Neural progenitor cell (in vitro differentiated cells): ENCODE measurements around the gene CCDC97.

Source experiments
- CTCF ChIP-seq: fragments of 200-600 bp; sonication (generic); IDR thresholded peaks from 2 replicates; pipeline ENCODE4 v1.5.1; 2017; ENCODE audit warnings: antibody characterized with exemption, mild to moderate bottlenecking
- EZH2 ChIP-seq: fragments of 200-600 bp; sonication (generic); IDR thresholded peaks from 2 replicates; pipeline ENCODE4 v1.6.1; 2017; ENCODE audit warnings: antibody characterized with exemption, mild to moderate bottlenecking, moderate library complexity
- EZH2phosphoT487 ChIP-seq: fragments of 200-600 bp; sonication (generic); IDR thresholded peaks from 2 replicates; pipeline ENCODE4 v1.6.1; 2017; ENCODE audit warnings: antibody characterized with exemption

GRCh38 chr19:41307090-41307875, 2.7 kb upstream of the CCDC97 start:
- TF ChIP-seq CTCF (no peak), EZH2phosphoT487 (no peak), EZH2 (no peak)
